Lower leg skin (tissue), 3 donors: Measurements from ENCODE around the gene PAEP.

Experiments
- CTCF ChIP-seq, 3 donors: fragments of 450-650 bp; IDR thresholded peaks; one replicate each; pipeline ENCODE4 v1.5.1; 2016; ENCODE audit warnings: antibody characterized with exemption in 3 of 3, mild to moderate bottlenecking in 3 of 3, moderate library complexity in 2 of 3
- POLR2A ChIP-seq, 2 donors: fragments of 450-650 bp; IDR thresholded peaks; one replicate each; pipeline ENCODE4 v1.6.1; 2016 to 2017; ENCODE audit warnings: antibody characterized with exemption in 2 of 2, mild to moderate bottlenecking in 1 of 2, moderate library complexity in 1 of 2

GRCh38 chr9:135591506-135592330 is 30.2 kb downstream of the PAEP start:
- TF ChIP-seq CTCF (IDR thresholded peaks at IDR 0.05) (no peak), POLR2A (IDR thresholded peaks at IDR 0.05) (no peak)
